B cell (primary cell): Measurements from ENCODE around the gene OSM.

Source experiments
- EZH2 ChIP-seq: IDR thresholded peaks from 2 replicates; pipeline ENCODE4 v1.6.1; 2012; ENCODE audit warnings: borderline replicate concordance, low read depth, mild to moderate bottlenecking, moderate library complexity, low read length; ENCODE audit not compliant: insufficient read depth, poor library complexity, severe bottlenecking
- TF ChIP-seq, protein P1 (sequence below): fragments of 200-600 bp; IDR thresholded peaks from one replicate; pipeline ENCODE4 v1.8.0; 2022; ENCODE audit warnings: antibody characterized with exemption, mild to moderate bottlenecking

DNA sequence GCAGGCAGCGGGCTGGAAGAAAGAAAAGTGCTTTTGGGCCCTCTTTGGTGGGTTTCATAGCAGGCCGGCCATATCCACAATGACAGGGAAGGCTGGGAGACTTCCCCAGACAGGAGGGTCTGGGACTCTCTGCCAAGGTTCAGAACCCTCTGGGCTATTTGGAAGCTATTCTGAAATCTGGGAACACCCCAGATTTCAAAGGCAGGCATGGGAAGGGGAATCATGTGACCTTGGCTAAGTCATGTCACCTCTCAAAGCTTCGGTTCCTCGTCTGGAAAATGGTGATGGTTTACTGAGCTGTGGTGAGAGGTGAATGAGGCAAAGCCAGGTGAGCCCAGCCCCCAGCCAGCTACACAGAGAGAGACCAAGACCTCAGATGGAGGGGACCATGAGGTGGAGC lies 18.0 kb upstream of the OSM start:
- TF ChIP-seq, protein P1, sequence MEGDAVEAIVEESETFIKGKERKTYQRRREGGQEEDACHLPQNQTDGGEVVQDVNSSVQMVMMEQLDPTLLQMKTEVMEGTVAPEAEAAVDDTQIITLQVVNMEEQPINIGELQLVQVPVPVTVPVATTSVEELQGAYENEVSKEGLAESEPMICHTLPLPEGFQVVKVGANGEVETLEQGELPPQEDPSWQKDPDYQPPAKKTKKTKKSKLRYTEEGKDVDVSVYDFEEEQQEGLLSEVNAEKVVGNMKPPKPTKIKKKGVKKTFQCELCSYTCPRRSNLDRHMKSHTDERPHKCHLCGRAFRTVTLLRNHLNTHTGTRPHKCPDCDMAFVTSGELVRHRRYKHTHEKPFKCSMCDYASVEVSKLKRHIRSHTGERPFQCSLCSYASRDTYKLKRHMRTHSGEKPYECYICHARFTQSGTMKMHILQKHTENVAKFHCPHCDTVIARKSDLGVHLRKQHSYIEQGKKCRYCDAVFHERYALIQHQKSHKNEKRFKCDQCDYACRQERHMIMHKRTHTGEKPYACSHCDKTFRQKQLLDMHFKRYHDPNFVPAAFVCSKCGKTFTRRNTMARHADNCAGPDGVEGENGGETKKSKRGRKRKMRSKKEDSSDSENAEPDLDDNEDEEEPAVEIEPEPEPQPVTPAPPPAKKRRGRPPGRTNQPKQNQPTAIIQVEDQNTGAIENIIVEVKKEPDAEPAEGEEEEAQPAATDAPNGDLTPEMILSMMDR: no peak
- TF ChIP-seq EZH2: no peak
